ENCODE measurements around the gene SRSF7. TPM values are rescaled to one million over a fixed set of nuclear protein-coding genes. Genes with fewer than 3 reads are reported as not detected.

SRSF7 gene
- total and polyA plus RNA-seq, 4 donors, result 49.8 to 111 (median 65.2) TPM

DNA sequence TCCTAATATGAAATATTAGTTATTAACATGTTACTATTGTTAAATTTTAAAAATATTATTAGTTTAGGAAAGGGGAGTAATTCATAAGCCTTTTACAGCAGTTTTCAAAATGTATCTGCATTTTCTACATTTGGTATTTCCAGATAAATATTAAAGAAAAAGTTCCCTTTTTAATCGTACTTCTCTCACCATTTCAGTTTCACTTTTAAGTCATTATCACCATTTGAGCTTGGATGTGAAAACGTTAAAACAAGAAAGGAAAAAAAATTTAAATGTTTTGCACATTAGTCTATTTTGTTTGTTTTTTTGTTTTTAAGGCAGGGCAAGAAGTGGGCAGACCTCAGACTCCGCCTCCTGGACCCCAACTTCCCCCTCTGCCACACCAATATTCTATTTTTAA lies 3.3 kb upstream of the SRSF7 start:
- WGBS, result 18% methylated on average over 3 of the region's 3 CpGs
- peak overlapping the region; percentile 81 to 98 for H3K9ac ChIP-seq (ENCODE audit: low read depth in 1 of 2, low read length in 2 of 2)
- H3K27me3 ChIP-seq (ENCODE audit: control insufficient read depth in 4 of 4, insufficient read depth in 4 of 4, low read length in 3 of 4), result no peaks in the 10 kb centered on the region
- TF ChIP-seq EGR1 (IDR thresholded peaks at IDR 0.05; ENCODE audit: low read depth in 2 of 2) (no peak), RAD21 (IDR thresholded peaks at IDR 0.05) (no peak), REST (IDR thresholded peaks at IDR 0.05) (no peak), RXRA (IDR thresholded peaks at IDR 0.05) (no peak), HNF4G (IDR thresholded peaks at IDR 0.05) (no peak), YY1 (IDR thresholded peaks at IDR 0.05) (no peak), NR2F2 (IDR thresholded peaks at IDR 0.05) (no peak), SP1 (IDR thresholded peaks at IDR 0.05) (no peak), HNF4A (conservative IDR thresholded peaks at IDR 0.05) (no peak), FOXA1 (IDR thresholded peaks at IDR 0.05) (no peak), JUND (IDR thresholded peaks at IDR 0.05) (no peak), GABPA (IDR thresholded peaks at IDR 0.05 in 1 of 2, conservative IDR thresholded peaks at IDR 0.05 in 1 of 2) (no peak), TAF1 (conservative IDR thresholded peaks at IDR 0.05) (no peak), FOXA2 (IDR thresholded peaks at IDR 0.05) (no peak)
- TF ChIP-seq, protein P1, sequence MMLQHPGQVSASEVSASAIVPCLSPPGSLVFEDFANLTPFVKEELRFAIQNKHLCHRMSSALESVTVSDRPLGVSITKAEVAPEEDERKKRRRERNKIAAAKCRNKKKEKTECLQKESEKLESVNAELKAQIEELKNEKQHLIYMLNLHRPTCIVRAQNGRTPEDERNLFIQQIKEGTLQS (IDR thresholded peaks at IDR 0.05), result no peak
- TF ChIP-seq, protein P2, sequence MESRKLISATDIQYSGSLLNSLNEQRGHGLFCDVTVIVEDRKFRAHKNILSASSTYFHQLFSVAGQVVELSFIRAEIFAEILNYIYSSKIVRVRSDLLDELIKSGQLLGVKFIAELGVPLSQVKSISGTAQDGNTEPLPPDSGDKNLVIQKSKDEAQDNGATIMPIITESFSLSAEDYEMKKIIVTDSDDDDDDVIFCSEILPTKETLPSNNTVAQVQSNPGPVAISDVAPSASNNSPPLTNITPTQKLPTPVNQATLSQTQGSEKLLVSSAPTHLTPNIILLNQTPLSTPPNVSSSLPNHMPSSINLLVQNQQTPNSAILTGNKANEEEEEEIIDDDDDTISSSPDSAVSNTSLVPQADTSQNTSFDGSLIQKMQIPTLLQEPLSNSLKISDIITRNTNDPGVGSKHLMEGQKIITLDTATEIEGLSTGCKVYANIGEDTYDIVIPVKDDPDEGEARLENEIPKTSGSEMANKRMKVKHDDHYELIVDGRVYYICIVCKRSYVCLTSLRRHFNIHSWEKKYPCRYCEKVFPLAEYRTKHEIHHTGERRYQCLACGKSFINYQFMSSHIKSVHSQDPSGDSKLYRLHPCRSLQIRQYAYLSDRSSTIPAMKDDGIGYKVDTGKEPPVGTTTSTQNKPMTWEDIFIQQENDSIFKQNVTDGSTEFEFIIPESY (IDR thresholded peaks at IDR 0.05), result no peak
- TF ChIP-seq, protein P3, sequence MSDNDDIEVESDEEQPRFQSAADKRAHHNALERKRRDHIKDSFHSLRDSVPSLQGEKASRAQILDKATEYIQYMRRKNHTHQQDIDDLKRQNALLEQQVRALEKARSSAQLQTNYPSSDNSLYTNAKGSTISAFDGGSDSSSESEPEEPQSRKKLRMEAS (IDR thresholded peaks at IDR 0.05), result no peak
- TF ChIP-seq, protein P4, sequence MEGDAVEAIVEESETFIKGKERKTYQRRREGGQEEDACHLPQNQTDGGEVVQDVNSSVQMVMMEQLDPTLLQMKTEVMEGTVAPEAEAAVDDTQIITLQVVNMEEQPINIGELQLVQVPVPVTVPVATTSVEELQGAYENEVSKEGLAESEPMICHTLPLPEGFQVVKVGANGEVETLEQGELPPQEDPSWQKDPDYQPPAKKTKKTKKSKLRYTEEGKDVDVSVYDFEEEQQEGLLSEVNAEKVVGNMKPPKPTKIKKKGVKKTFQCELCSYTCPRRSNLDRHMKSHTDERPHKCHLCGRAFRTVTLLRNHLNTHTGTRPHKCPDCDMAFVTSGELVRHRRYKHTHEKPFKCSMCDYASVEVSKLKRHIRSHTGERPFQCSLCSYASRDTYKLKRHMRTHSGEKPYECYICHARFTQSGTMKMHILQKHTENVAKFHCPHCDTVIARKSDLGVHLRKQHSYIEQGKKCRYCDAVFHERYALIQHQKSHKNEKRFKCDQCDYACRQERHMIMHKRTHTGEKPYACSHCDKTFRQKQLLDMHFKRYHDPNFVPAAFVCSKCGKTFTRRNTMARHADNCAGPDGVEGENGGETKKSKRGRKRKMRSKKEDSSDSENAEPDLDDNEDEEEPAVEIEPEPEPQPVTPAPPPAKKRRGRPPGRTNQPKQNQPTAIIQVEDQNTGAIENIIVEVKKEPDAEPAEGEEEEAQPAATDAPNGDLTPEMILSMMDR (IDR thresholded peaks at IDR 0.05; ENCODE audit: low read depth, low read length, missing input control), result no peak
- no peaks in the 10 kb centered on the region for H3K9me3 ChIP-seq (ENCODE audit: control insufficient read depth in 4 of 4, low read length in 3 of 4)
- peak overlapping the region; percentile 18 to 60 (median 37) for H3K4me3 ChIP-seq (ENCODE audit: low read depth in 1 of 3, low read length in 3 of 3)
- H3K27ac ChIP-seq (ENCODE audit: low read depth in 1 of 2, low read length in 2 of 2), result peak overlapping the region; percentile 37 to 57
- H3K36me3 ChIP-seq (ENCODE audit: control insufficient read depth in 4 of 4, insufficient read depth in 3 of 4, low read depth in 1 of 4, low read length in 3 of 4), result no peaks in the 10 kb centered on the region
- no peak for DNase-seq (ENCODE audit: low spot score)
- H3K4me1 ChIP-seq (ENCODE audit: control insufficient read depth in 4 of 4, insufficient read depth in 4 of 4, low read length in 3 of 4), result peaks cover 2 to 16% (median 10%) of the 10 kb centered on the region in 4 donors
